C4-2B (cell line): ENCODE measurements around the gene FNDC3B.

Source experiments
- CTCF ChIP-seq: fragments of 450-650 bp; conservative IDR thresholded peaks from 2 replicates; pipeline ENCODE4 v1.5.1; 2017; ENCODE audit warnings: mild to moderate bottlenecking
- ZFX ChIP-seq: fragments of 450-650 bp; IDR thresholded peaks from 2 replicates; pipeline ENCODE4 v1.6.1; 2017

- TF ChIP-seq CTCF = no peak
- no peak for TF ChIP-seq ZFX
These were observed 24.4 kb downstream of the FNDC3B start for GRCh38 chr3:172063456-172064432.
